ENCODE results near the gene TBXAS1.
A peak's percentile ranks its signal among the peaks of the same experiment; 100 is the strongest.

The TBXAS1 gene

DNA sequence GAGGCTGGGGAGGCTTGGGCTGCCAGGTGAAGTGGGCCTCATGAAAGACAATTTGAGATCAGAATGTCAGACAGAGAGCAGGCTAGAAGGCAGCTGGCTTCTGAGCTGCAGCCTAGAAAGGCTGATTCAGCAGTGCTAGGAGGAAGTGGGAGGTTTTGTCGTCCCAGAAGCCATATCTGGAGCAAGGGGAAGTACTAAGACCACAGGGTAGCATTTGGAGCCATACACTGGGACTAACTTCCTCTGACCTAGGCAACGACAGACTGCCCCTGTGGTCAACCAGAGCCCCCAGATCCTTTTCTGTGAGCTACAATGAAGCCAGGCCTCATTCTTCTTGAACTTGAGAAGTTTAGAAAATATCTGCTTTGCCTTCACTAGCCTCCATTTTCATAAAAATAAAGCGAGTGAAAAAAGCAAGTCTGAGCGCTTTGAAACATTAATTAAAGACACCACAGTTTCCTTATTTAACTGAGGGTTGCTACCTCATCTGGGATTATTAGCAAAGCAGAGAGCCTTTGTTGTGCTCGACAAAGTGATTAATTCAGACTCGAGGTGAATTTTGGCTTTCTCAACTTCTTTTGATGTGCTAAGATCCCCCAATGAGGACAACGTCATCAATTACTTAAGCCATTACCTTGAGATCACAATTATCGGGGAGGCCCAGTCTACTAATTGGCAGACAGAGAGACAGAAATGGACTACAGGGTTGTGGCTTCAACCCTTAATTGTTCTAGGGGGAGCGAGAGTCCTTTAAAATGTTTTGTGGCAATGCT, 26.6 kb downstream of the TBXAS1 start:
- DNase-seq (ENCODE audit: low read depth) = peak; percentile 79

DNA sequence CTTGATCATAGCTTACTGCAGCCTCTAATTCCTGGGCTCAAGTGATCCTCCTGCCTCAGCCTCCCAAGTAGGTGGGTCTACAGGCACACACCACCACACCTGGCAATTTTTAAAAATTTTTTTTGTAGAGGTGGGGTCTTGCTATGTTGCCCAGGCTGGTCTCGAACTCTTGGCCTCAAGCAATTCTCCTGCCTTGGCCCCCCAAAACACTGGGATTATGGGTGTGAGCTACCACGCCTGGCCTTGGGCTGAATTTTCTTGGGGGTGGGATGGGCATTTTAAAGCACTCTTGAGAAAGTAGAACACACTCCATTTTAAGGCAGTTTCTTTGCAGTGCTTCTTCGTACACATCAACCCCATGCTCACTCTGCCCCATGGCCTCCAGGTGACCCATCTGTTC, 28.7 kb downstream of the TBXAS1 start:
- no peak for DNase-seq (ENCODE audit: low read depth)

DNA sequence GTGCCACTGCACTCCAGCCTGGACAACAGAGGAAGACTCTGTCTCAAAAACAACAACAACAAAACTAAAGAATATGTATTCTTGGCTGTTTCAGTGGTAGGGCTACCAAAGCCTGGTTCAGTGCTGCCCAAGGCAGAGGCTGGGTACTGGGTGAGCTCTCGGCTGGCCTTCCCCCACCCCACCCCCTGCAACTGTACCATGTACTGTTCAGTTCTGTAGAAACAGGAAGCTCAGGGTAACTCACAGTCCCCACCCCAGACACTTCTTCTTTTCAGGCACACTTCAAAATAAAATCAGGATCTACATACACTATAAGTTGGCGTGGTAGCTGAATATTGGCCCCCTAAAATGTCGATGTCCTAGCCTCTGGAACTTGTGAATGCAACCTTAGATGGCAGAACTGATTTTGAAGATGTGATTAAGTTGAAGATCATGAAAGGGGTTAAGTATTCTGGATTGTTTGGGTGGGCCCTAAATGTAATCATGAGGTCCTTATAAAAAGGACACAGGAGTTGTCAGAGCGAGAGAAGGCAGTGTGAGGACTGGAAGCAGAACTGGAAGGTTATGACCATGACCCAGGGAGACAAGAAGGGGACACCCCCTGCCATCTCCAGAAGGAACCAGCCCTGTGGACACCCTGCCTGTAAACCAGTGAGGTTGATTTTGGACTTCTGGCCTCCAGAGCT, 31.2 kb downstream of the TBXAS1 start:
- no peak for DNase-seq (ENCODE audit: low read depth)

DNA sequence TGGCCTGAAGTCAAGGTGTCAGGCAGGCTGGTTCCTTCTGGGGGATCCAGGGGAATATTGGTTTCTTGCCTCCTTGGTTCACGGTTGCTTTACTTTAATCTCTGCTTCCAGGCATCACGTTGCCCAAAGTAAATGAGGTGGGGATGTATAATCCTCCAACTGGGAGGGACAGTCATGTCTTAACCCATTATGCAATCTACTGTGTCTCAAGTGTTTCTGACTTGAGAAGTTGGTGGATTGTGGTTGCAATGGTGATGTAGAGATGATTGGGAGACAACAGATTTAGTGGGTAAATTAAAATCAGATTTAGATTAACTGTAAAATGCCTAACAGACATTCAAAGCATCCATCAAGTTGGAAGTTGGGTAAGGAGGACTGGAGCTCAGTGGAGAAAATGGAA, 32.7 kb downstream of the TBXAS1 start:
- DNase-seq (ENCODE audit: low read depth) = no peak

DNA sequence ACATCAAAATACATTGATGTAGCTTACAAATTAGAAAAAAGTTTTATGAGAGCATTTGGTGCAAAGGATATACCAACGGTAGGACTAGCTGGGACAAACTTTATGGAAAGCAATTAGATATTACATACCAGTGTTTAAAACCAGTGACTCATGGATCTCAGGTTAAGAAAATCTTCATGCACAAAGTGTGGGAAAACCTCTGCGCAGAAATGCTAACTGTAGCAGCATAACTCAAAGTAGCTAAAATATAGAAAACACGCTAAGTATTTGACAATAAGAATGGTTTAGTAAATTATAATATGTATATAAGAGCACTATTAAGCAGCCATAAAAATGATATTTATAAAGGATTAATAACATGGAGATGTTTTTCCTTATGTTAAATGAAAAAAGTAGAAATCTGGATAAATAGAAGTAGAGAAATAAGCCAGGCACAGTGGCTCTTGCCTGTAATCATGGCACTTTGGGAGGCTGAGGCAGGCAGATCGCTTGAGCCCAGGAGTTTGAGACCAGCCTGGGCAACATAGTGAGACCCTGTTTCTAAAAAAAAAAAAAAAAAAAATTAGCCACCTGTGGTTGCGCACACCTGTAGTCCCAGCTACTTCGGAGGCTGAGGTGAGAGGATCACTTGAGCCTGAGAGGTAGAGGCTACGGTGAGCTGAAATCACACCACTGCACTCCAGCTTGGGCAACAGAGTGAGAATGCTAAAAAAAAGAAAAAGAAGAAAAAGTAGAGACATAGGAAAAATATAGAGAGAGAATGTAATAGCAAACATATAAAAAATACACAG, 37.2 kb downstream of the TBXAS1 start:
- no peak for DNase-seq (ENCODE audit: low read depth)

DNA sequence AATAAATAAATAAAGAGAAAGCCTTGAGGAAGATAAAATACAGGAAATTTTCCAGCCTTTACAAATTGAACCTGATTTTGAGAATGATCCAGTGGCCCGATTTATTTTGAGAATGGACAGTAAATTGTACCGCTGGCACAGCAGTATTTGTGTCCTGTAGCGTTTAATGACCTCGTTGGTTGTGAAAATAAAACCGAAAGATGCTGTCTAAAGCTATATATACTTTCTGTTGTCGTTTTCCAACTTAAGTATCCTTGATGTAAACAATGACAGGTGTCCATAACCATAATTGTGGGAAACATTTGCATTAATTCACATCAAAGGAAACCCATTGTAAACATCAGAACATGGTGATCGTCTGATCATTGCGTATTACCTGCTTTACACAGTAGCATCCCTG, 38.8 kb downstream of the TBXAS1 start:
- DNase-seq (ENCODE audit: low read depth) = no peak

DNA sequence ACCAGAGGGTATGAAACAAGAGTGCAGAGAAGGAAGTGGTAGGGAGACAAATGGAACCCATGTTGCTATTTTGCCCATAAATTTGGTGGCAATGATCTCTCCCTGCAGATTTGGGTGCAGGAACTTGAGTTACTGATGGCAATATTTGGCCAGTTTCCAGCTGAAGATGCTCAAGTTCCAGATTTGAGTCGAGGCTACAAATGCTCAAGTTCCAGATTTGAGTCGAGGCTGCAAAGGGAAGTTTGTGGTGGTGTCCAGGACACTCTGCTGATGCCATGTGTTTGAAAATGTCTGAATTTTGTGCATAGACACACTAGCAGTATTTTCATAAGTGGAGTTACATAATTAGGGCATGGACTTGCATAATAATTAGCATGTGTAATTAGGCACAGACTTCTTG, 40.8 kb downstream of the TBXAS1 start:
- DNase-seq (ENCODE audit: low read depth) = no peak

DNA sequence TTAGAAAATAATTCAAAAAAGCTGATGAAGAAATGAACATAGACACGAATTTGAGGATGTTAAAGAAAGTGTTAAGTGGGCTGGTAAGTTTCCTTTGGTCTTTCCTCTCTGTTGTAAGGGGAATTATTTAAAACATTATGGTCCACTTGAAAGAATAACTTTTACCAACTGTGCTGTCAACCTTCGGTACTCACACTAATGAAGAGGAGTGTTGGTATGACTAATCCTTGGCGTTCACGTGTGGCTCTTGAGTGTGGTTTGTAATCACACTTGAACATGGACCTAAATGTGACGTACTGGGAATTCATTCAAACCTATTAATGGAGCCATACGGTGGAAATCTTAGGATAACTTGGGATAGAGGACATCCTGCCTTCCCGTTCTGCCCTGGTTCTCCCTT, 41.3 kb downstream of the TBXAS1 start:
- DNase-seq (ENCODE audit: low read depth) = no peak

DNA sequence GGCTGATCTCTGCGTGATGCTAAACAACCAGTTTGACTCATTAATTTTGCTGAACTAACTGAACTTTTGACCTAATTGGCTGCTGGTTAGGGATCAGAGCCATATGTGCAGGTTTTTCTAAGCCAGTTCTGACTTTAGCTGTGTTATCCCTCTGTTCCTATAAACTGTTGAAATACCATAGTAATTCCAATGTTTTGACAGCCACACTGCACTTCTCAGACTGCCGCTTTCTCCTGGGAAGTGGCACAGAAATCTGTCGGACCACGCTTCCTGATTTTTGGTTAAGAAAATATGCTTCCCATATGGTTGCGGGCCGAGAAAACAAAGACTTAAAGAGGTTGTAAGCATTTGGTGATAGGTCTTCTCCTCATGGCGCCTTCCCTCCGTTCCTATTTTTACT, 42.3 kb downstream of the TBXAS1 start:
- DNase-seq (ENCODE audit: low read depth) = no peak

DNA sequence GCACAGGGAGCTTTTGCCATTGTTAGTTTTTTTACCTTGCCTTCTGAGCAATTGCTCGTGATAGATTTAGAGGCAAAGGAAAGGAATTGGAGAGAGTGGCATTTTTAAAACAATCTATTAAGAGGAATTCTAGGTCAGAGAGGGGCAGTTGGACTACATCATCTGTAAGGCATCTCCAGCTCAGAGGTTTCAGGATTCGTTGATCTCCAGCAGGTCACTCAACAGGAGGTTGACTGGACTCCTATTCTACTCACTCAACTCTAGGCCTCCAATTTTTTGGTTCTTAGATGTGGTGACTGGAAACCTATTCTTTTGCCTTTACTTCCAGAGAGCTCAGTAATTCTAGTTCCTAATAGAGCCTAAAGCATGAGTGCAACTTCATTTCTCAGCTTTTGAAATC, 42.8 kb downstream of the TBXAS1 start:
- DNase-seq (ENCODE audit: low read depth) = no peak

DNA sequence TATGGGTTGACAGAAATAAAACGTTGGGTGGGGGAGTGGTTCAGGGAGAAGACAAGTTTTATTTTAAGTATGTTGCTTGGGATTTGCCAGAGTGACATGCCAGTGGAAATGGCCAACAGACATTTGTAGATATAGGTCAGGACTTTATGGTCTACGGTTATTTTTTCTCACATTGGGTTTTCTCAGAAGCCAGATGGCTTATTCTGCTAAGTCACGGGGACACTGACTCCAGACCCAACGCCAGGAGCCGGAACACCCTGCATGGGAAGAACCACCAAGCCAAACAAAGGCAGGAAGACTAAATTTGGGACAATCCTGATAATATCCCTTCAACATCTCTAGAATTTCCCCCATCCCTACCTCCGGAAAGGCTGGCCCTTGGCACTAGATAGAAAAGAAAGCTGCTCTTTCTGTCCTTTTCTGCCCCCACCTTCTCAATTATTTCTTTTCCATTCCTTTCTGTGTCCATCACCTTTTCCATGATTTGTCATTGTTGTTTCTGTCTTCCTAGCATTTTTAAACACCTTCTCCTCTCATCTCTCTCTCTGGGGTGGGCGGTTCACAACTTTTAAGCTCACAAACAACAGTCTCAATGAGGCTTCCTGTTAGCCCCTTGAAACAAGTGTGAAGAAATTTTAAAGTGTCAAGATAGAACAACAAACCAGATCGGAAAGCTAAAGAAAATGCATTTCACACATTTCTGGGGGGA, 44.7 kb downstream of the TBXAS1 start:
- DNase-seq (ENCODE audit: low read depth) = no peak

DNA sequence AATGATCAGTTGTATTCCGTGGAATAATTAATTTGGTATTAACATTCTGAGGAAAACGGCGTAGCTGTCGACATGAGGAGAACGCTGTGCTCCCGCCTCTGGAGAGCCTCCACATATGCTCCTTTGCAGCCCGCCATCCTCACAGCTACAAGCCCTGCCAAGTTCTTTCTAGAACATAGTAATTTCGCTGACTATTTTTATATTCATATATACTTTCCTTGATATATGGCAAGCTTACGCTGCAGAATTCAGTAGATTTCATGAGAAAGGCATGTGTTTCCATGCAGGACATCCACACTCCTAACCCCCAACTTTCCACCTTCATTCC, 45.2 kb downstream of the TBXAS1 start:
- DNase-seq (ENCODE audit: low read depth) = no peak

DNA sequence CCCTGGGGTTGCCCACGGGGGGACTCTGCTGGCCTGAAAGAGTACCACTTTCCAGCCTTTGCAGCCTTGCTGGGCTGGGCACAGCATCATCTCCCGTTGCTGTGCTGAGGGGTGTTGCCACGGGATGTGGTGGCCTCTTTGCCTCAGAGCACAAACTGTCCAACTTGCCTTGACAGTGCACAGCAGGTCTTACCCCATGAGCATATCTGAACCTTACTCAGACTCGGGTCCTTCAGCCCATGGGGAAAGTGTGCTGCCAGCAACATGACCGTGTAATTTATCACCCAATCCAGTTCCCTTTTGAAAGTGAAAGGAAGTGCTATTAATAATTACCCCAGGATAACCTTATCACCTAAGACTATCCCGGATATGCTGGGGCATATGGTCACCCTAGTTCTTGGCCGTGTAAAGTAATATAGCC, 46.8 kb downstream of the TBXAS1 start:
- DNase-seq (ENCODE audit: low read depth) = no peak

DNA sequence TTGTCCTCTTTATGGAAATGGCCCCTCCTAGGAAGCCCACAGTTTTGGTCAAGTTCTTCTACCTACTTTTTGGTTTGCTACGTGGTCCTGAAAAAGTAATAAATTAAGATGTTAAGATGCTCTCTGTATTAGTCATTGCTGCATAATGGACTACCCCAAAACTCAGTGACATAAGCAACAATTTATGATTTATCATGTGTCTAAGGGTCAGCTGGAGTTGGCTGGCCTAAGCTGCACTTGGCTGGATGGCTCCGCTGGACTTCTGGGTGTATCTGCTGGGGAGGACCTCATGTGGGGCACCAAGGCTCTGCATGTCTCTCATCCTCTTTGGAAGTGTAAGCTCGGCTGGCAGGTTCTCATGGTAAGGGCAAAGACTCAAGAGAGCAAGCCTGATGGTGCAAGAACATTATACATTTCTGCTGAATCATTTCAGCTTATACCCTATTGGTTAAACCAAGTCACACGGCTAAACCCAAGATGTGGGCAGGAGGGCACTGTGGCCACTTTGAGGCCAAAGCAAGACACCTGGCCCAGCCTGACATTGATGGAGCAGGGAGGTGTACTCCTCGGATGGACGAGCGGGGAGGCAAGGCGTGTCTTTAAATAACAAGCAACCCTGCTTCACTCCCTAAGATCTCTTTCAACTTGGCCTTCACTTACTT, 47.7 kb downstream of the TBXAS1 start:
- DNase-seq (ENCODE audit: low read depth) = no peak

DNA sequence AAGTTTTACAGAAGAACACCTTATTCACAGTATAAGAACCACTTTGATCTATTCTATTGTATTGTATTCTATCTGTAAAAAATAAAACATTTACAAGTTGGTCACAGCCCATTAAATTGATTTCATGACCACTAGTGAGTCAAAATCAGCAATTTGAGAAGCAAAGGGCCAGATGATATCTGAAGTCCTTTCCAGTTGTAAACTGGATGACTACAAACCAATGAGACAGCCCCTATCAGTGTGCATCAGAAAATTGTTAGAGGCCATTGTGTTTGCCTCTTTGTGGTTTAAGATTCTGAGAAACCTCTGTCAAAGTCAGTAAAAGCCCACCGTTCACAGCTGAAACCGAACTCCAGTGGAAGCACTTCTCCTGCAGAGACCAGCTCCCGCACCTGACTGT, 54.8 kb downstream of the TBXAS1 start:
- no peak for DNase-seq (ENCODE audit: low read depth)

DNA sequence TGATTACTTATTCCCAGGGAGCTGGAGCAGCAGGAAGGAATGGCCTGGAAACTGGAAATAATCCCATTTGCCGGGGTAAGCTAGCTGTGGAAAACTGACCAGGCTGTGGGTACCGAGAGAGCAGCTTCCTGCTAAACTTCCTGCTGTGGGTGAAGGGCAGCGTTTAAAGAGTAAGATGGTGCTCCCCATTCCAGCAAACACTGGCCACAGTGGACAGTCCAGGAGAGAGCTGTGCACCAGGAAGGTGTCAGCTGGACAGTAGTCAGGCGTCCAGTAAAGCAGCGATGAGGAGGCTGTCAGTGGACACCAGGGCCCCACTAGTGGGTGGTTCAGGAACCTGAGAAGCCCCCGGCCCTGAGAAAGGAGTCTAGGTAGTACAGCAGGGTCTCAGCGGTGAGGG, 55.4 kb downstream of the TBXAS1 start:
- DNase-seq (ENCODE audit: low read depth) = no peak

DNA sequence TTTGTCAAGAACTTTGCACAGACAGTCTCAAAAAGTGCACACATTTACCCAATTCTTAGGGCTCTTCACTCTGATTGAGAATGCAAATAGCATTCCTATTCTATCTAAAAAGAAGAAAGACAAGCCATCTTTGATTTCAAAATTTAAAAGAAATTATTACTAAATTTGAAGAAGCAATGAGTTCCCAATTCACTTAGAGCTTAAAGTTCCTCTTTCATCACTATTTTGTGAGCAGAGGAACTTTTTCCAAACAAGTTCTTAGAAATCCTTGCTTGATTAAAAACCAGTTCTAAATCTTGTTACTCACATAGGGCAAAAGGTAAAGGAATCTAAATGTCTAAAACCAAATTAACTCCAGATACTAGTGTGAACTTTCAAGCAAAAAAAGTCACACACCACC, 56.4 kb downstream of the TBXAS1 start:
- no peak for DNase-seq (ENCODE audit: low read depth)

DNA sequence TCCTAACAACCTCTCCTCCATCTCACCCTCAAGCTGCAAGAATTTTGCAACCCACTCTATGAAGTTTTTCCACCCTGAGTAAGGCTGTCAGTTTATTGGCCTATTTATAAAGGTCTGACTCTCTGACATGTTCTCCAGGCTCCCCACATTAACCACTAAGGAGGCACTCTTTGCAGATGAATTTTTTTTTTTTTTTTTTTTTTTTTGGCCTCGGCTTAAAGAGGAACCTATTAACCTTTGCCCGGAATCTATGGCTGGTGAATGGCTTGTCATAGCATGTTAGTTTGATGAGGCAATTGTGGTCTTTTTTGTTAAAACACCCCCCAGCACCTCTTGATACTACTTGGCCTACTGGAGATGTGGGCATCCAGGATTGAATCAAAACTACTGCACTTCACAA, 57.1 kb downstream of the TBXAS1 start:
- DNase-seq (ENCODE audit: low read depth) = no peak

DNA sequence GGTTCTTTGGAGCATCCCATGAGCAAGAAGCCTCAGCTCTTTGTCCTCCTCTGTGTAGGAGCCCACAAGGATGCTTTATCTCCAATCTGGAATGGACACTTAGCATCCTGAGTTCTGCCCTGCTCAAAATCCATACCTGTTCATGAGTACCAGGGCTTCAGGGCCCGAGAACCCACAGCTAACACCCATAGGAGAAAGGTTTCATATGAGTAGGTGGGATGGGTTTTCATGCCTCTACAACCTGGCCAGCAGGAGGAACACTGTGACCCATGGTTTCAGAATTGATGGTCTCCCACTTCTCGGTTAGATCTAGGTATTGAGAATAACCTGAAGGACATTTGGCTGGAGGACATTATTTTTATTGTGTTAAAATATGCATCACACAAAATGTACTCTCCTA, 57.8 kb downstream of the TBXAS1 start:
- DNase-seq (ENCODE audit: low read depth) = no peak

DNA sequence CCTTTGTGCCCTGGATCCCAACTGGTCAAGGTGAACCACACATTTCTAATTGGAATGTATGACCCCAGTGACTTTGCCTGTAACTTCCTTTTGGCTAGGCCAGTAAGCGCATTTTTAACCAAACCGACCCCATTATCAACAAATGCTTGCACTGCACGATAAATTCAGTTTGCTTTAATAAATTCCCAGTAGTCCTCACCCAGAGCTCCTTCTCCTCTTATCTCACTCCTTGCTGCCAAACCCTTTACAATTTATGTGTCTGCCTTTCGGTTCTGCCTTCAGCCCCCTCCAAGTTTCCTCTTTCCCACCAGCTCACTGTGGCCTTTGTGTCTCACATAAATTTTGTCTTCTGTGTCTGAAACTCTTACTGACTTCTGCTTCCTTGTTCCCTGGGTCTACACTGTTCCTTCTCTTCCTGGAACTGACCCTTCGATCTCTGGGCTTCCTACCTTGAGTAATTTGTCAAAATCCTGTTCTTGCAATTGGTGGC, 59.0 kb downstream of the TBXAS1 start:
- no peak for DNase-seq (ENCODE audit: low read depth)

DNA sequence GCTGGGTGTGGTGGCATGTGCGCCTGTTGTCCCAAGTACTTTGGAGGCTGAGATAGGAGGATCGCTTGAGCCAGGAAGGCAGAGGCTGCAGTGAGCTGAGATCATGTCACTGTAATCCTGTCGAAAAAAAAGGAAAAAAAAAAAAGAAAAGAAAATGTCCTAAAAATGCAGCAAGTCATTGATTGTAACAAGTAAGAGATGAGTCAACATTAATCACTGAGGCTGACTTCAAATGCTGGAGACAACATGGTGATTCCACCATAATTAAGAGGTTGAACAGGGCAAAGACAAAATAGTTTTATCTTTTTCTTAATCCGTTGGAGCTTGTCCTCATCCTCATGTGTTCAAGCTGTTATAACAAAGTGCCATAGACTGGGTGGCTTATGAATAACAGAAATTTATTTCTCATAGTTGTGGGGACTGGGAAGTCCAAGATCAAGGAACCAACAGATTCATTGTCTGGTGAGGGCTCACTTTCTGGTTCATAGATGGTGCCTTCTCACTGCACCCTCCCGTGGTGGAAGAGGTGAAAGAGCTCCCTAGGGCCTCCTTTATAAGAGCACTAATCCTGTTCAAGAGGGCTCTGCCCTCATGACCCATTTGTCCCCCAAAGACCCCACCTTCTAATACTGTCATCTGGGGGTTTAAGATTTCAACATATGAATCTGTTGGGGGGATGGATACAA, 60.3 kb downstream of the TBXAS1 start:
- no peak for DNase-seq (ENCODE audit: low read depth)

Data from CMK (cell line).